GM19193 (cell line): ENCODE results near the gene NME7.

Source experiments
- POLR2A ChIP-seq: IDR thresholded peaks from 4 replicates; pipeline ENCODE4 v1.6.1; 2011; ENCODE audit not compliant: insufficient read depth, insufficient read length; ENCODE audit errors: extremely low read depth

Gene NME7

DNA sequence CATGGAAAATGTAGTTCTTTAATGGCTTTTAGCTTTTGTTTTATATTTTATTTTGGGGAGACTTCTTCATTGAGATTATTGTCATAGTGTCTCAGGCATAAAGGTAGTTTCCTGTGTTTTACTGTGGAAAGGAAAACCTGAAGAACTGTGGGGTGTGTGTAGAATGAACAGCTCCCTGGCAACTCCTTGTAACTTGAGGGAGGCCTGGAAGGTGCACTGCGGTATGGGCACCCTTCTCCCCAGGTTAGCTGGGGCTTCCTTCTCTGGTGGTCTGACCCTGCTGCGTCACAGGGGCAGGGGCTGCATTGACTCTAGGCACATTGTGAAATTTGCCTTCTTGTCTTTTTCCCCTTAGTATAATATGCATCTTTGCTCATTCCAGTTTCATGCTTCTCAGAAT, 259.4 kb downstream of the NME7 start:
- no peak for TF ChIP-seq POLR2A

DNA sequence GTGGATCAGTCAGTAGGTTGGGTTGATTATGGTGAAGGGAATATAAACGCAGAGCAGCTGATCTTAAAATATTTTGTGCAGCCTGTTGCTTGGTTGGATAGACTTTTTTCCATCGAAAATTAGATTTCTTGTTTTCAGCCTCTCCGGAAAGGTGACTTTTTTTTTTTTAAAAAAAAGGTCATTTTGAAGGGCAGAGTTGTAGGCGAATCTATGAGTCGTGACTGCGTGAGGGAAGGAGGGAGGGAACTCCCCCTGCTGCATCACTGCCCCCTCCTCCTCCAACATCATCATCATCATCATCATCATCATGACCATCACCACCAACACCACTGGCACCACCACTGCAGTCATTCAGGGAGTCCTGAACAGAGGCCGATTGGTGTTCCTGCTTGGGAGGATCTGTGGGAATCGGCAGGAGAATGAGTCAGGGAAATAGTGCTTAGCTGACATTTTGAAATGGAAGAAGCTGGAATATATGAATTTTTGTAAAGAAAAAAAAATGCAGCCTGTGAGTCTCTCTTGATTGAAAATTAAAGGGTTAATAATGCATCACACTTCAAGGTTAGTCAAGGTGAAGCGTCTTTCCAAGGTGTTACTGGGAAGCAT, 259.9 kb downstream of the NME7 start:
- TF ChIP-seq POLR2A, result no peak

DNA sequence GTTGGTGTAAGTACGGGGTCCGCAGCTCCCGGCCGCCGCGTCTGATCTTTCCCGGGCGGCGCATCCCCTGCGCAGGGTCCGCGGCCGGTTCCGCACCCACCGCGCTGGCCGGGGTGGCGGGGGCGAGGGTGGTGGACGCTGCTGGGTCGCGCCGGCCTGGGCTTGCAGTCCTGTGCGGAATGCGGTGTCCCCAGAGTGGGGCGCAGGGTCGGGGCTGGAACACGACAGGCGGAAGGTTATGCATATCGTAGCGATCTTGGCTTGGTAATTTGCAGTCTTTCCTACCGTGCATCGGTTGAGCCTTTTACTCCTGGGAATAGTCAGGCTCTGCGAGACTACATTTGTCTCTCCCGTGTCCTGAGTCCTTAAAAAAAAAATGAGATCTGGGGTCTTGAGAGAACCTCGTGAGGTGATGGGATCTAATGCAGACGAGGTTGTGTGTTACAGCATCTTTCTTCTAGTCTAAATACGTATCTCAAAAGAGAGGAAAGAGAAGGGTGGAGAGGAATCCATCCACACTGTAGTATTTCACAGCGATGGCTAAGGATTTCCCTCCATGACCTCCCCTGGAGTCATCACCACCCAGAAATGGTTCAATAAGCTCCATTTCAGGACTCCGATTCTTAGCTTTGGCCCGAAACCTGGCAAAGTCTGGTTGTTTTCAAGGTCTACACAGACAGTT, 260.5 kb downstream of the NME7 start:
- TF ChIP-seq POLR2A, result no peak

DNA sequence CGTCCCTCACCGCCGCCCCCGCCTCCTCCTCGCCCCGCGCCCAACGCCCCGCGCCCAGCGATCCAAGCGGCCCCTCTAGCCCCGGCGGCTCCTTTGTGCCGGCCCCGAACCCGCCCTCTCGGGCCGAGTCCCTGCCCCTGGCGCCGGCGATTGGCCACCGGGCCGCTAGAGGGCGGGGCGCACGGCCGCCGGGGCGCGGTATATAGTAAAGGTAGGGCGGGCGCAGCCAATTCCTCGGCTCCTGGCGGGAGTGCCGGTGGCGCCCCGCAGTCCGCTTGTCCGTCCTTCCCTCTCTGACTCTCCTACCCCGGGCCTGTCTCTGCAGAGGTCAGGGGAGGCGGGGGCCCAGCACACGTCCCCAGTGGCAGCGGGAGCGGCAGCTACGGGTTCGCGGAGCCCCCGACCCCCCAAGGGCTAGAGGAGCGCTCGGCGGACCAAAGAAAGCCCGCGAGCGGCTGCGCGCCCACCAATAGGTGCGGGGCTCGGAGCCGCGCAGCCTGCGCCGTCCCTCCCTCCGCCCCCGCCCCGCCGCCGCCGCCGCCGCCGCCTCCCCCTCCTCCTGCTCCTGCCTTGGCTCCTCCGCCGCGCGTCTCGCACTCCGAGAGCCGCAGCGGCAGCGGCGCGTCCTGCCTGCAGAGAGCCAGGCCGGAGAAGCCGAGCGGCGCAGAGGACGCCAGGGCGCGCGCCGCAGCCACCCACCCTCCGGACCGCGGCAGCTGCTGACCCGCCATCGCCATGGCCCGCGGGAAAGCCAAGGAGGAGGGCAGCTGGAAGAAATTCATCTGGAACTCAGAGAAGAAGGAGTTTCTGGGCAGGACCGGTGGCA, 261.3 kb downstream of the NME7 start, which contains the start of gene ATP1B1:
ATP1B1 (plus strand) TSS at position 596 of the 826 bp plus-strand sequence; CDS start at position 736, 140 bp downstream.
- TF ChIP-seq POLR2A, result peak; percentile 97

DNA sequence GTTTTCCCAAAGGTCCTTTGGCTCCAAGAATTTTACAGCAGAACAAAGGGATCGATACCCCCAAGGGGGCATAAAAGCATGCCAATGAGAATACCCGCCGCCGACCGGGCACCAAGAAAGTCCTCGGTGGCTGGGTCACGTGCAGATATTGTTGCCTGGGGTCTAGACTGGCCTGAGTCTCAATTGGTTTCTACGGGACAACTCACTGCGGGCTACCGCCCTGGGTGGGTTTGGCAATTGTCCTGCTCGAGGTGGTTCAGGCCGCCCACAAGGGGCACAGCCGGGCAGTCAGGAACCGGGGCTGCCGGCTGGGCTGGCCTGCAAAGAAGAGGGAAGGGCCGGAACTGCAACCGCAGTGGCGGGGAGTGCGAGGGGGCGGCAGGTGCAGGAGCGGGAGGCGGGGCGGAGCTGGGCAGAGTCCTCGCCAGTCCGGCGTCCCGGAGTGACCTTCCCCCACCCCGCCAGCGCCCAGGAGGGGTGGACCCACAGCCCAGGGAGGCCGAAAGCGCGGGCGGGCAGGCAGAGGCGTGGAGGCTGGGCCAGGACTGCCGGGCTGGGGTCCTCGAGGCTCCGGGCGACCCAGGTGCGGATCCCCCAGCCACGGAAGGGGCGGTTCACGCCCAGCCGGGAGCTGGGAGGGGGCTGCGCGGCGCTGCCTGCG, 262.0 kb downstream of the NME7 start:
- TF ChIP-seq POLR2A, result no peak

DNA sequence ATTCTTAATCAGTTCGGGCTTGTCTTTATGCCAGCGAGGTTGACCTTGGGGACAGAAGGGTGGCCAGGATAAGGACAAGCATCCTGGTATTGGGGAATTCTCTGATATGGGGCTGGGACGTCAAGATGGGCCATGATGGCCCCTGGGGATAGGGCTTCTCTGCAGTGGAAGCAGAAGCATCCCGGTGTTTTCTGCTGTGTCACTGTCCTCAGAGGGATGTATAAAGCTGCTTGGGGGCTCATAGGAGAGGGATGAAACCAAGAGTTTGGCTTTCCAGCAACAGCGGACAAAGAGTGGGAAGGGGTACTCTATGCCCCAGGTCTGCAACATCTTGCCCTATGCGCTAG, 262.5 kb downstream of the NME7 start:
- TF ChIP-seq POLR2A, result no peak

DNA sequence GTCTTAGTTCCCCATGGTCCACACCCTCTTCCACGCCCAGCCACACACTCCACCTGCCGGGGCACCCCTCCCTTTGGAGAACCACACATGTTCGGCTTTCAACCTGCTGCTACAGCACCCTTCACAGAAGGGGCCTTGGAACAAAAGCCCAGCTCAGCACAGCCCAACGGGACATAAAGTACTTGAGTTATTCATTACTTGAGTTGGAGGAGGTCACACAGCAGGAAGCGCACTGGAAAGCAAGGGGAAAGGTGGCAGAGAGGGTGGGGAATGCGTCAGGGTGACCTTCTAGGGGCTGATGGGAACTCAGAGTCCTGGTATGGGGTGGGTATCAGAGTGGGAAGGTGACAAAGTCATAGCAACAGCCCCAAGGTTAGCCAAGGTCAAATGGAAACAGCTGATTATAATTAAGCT, 264.1 kb downstream of the NME7 start:
- no peak for TF ChIP-seq POLR2A

DNA sequence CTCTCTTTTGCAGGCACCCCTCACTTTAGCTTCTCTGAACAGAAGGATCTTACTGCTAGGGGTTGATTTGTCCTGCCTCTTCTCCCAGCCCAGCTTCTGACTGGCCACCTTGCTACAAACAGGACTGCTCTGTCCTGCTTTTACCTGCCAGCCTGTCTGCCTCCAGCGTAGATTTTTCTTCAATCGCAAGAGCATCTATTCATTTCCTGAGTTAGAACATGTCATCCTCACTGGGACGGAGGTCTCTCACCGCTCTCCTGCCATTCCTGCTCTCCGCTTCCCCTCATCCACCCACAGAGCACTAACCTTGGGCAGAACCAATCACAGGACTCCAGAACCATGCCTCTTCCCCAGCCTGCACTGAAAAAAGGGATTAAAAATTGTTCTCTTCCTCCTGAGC, 264.6 kb downstream of the NME7 start:
- TF ChIP-seq POLR2A, result no peak

DNA sequence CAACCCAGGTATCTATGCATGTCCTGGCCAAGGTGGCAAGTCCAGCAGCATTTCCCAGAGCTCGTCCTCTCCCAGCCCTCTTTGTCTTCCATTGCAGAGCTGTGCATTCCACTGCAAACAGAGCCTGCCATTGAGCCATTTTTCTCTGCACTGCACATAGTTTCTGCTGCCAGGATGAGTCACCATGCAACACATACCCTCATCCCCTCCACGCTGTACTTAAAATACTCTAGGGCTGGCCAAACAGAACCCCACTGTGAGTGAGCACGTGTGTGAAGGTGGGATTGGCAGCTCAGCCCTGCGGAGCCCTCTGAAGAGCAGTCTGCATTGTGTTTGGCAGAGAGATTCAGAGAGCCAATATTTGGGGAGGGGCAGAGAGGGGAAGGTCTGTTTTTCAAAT, 265.0 kb downstream of the NME7 start:
- TF ChIP-seq POLR2A, result no peak

DNA sequence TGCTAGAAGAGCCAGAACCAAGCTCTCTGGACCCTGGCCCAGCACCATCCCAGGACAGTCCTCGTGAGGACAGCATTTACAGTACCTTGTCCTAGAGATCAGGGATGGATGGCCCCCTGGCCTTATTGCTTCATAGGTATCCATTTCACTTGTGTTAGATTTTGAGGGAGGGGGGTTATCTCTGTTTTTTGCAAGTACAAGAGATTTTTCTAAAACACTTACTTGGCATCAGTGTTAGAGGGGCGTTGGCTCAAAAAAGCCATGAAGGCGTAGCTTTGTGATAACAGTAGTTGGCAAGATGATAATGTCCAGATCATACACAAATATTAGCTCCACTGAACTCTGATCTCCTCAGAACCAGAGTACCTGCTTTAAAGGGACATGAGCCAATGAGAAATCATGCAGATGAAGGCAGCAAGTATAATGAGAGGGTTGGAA, 266.9 kb downstream of the NME7 start:
- TF ChIP-seq POLR2A, result no peak

DNA sequence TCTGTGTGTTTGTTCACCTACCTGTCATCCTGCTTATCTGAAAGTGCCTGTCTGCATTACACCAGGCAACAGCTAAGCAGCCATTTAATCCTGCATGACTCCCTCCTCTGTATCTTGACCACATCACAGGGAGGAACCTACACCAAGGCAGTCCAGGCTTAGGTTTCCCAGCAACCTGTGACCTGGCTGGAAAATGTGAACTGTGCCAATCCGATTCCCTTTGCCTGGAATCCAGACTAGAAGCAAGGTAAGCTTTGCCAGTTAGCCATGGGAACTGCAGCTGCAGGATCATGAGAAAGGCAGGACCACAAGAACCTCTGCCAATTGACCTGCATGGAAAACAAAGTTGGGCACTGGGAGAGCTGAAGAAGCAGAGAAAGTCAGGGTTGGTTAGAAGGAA, 267.4 kb downstream of the NME7 start:
- no peak for TF ChIP-seq POLR2A

DNA sequence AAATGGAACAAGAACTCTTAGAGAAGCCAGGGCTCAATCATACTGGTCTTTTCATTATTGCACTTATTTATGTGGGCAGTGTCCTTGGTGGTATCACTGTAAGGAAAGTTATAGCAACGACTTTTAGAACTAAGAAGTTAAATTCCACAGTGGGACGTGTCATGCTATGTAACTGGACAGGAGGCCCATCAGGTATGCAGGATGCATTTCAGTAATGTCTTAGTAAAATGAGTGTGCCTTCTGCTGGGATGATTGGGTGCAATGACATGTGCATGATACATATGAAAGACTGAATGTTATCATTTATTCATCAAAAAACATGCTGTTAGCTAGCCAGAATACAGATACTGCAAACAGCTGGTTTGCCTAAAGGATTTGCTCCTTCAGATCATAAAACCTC, 268.0 kb downstream of the NME7 start:
- no peak for TF ChIP-seq POLR2A

DNA sequence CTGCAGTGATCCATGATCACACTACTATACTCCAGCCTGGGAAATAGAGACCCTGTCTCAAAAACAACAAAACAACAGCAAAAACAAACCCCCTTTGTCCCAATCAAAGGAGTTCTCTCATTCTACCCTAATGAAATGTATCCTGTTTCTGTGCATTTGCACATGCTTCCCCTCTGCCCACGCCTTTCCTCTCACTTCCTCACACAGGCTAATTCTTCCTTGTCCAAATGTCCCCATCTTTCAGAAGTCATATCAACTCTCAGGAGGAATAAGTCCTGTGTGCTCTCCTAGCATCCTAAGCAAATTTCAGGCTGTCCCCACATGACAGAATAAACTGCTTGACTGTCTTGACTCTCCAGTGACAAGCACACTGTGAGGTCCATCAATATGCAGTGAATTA, 269.2 kb downstream of the NME7 start:
- TF ChIP-seq POLR2A, result no peak

DNA sequence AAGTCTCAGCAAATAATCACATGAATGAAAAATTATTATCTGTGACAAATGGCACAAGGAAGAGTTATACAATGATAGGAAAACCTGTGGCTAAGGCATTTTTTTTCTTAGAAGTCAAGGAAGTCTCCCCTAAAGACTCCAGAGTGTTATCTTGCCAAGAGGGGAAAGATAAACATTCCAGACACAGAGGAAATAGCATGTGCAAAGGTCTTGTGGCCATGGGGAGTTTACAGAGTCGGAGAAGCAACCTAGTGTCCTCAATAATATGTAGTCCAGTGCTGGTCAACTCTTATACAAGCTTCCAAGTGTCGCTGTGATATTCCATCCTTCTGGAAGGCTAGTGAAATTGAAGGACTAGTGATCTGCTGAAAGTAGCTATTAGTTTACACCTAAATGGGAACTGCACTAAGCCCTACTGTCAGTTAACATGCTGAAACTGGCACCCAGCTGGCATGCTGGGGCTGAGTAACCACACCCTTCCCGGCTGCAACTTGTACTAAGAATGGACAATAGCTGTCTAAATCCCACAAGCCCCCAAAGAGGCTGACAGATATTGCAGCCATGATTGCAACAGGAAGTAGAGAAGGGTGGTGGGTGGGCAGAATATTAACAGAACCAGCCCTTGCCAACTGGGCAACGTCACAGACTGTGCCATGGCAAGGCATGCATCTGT, 272.6 kb downstream of the NME7 start:
- no peak for TF ChIP-seq POLR2A

DNA sequence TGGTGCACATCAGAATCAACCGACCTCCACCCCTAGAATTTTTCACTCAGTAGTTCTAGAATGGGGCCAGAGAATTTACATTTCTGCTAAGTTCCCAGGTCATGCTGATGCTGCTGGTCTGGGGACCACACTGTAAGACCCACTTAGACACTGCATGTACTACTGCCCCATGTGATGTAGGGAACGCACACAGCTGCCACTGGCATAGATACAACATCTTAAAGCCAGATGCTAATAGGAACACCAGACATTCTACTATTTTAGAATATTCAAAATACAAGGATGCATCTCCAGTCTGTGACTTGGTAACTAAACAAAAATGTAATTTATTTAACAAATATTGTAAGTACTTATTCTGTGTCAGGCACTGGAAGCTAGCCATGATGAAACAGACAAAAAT, 275.2 kb downstream of the NME7 start:
- TF ChIP-seq POLR2A, result no peak

DNA sequence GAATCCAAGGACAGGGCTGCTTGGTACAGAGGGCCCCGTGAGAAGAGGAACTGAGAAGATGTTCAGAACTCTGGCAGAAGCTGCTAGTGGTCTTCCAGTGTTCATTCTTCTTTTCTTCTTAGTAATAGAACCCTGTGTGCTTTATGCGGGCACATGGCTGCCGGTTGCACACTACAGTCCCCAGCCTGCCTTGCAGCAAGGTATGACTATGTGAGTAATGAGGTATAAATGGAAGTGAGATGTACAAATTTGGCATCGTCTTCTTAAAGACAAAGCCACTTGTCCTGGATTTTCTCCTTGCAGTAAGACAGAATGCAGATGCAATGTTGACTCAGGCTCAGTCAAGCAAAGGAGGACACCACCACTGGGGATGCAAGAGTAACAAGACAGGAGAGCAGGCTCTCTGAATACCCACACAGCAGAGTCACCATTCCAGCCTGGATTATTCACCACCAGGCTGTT, 276.1 kb downstream of the NME7 start:
- no peak for TF ChIP-seq POLR2A

DNA sequence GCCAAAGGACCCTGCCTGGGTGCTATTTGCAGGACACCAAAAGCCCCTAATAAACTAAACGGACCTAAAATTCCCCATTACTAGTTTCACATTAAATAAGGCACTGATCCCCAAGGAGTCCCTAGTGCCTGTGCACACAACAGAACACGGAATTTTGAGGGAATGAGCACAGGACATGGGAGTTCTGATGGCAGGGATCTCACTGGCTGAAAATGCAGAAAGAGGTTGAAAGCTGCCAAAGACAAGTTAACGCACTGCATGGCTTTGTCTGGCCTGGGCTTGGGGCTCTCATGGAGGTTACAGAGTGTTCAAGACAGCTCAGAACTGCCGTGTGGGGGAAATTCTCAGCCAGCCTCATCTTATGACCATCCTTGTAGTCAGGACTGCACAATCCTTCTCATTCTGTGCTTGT, 276.7 kb downstream of the NME7 start:
- TF ChIP-seq POLR2A, result no peak
